H1 (cell line): ENCODE measurements around the gene CA14. TPM values are rescaled to one million over a fixed set of nuclear protein-coding genes. Genes with fewer than 3 reads are reported as not detected.

Experiments
- JUND ChIP-seq: IDR thresholded peaks from 2 replicates; pipeline ENCODE4 v1.6.1; 2011; ENCODE audit warnings: mild to moderate bottlenecking, improper control_type of control experiment, low read length
- POLR2A ChIP-seq, 2 experiments: IDR thresholded peaks; 1 replicate in 1 of 2; 2 replicates in 1 of 2; pipeline ENCODE4 v1.6.1; 2011; ENCODE audit warnings: low read depth in 2 of 2, low read length in 2 of 2, mild to moderate bottlenecking in 2 of 2; ENCODE audit errors: control extremely low read depth in 1 of 2
- POLR2AphosphoS5 ChIP-seq: IDR thresholded peaks from 2 replicates; pipeline ENCODE4 v1.6.1; 2011; ENCODE audit warnings: low read depth, low read length
- SP1 ChIP-seq: IDR thresholded peaks from 2 replicates; pipeline ENCODE4 v1.6.1; 2011; ENCODE audit warnings: low read depth, low read length
- TAF1 ChIP-seq: IDR thresholded peaks from 2 replicates; pipeline ENCODE4 v1.6.1; 2011; ENCODE audit warnings: mild to moderate bottlenecking, low read depth, low read length
- polyA plus RNA-seq, 7 experiments: library from polyadenylated mRNA; depleted of rRNA in 3 of 7; stranded (reverse) in 5 of 7; unstranded in 2 of 7; fragments of >200 nt in 5 of 7; fragments of 200-250 nt in 2 of 7; gene quantifications; 1 replicate in 5 of 7; 2 replicates in 1 of 7; 4 replicates in 1 of 7; pipeline versions ENCODE4 v1.2.1 to v1.2.3, GENCODE V29; 2011 to 2013; ENCODE audit warnings: missing spikeins in 2 of 7, mixed read lengths in 2 of 7
- total RNA-seq: library from RNA; stranded (reverse); fragmentation: NEBNext Ultra II Directional; extraction: Animal tissue kit (Norgen Biotek cat#: 25700); gene quantifications from 2 replicates; pipeline ENCODE4 v1.2.1, GENCODE V29; 2021
- TF ChIP-seq, protein P1 (sequence below), 3 experiments: IDR thresholded peaks; 1 replicate in 2 of 3; 2 replicates in 1 of 3; pipeline versions ENCODE4 v1.5.1 to v1.6.1; 2011; ENCODE audit warnings: low read length in 3 of 3, mild to moderate bottlenecking in 3 of 3, inconsistent platforms in 2 of 3, low read depth in 1 of 3, moderate library complexity in 1 of 3; ENCODE audit not compliant: insufficient read depth in 1 of 3; ENCODE audit errors: control extremely low read depth in 1 of 3
- TF ChIP-seq, protein P2 (sequence below): fragments of 300-600 bp; sonication (generic); IDR thresholded peaks from 2 replicates; pipeline ENCODE4 v1.7.1; 2012; ENCODE audit warnings: low read length, moderate library complexity, mild to moderate bottlenecking, inconsistent platforms; ENCODE audit not compliant: insufficient replicate concordance

Gene CA14
- total and polyA plus RNA-seq, 2 of the 8 experiments (the other 6 are each of a cell fraction or from before 2014, with no cell fraction given): 52.3 to 105 TPM

DNA sequence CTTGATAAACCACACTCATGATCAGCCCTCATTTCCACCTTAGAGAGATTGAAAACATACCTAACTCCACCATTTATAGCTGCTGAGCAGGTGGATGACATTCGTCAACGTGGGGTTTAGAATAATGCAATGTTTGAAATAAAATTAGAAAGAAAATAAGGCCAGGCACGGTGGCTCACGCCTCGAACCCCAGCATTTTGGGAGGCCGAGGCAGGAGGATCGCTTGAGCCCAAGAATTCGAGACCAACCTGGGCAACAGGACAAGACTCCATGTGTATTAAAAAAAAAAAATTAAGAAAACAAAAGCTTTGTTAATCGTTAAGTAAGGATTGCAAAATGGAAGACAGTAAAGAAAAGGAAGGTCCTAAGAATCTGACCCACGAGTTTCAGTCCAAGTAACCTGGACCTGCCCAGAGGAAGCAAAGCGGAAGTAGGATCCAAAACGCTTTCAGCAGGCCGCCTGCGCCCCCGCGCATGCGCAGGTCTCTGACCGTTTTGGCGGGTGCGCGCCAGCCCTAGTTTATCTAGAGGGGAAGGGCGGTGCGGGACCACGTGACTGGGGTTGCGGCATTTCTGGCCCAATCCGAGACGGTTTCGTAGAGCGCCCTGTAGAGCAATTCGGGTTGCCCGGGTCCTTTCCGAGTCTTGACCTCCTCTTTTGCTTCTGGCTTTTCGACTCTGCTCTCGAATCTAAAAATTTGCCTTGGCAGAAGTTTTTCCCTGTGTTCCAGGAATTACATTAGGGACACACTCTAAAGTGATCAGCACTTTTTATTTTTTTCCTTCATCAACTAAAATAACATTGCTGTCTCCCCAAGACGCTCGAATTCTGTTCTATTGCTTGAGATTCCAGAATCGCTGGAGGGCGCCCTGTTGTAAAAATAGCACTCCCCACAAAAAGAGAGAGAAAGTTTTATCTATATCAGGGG, 44.1 kb upstream of the CA14 start (continued):
- TF ChIP-seq SP1 (no peak), POLR2A (IDR thresholded peaks at IDR 0.05; ENCODE audit: control extremely low read depth in 1 of 2, low read depth in 2 of 2, low read length in 2 of 2) (peak in 1 of 2 experiments; percentile 77; a peak in 2 of 3 replicates), JUND (no peak), TAF1 (peak; percentile 72; the same call in 1 of the 2 replicates), POLR2AphosphoS5 (no peak)
- TF ChIP-seq, protein P1, sequence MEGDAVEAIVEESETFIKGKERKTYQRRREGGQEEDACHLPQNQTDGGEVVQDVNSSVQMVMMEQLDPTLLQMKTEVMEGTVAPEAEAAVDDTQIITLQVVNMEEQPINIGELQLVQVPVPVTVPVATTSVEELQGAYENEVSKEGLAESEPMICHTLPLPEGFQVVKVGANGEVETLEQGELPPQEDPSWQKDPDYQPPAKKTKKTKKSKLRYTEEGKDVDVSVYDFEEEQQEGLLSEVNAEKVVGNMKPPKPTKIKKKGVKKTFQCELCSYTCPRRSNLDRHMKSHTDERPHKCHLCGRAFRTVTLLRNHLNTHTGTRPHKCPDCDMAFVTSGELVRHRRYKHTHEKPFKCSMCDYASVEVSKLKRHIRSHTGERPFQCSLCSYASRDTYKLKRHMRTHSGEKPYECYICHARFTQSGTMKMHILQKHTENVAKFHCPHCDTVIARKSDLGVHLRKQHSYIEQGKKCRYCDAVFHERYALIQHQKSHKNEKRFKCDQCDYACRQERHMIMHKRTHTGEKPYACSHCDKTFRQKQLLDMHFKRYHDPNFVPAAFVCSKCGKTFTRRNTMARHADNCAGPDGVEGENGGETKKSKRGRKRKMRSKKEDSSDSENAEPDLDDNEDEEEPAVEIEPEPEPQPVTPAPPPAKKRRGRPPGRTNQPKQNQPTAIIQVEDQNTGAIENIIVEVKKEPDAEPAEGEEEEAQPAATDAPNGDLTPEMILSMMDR (IDR thresholded peaks at IDR 0.05; ENCODE audit: control extremely low read depth in 1 of 3, insufficient read depth in 1 of 3, low read depth in 1 of 3, low read length in 3 of 3): peak in 2 of 3 experiments; percentile 25 to 38; a peak in 2 of 4 replicates
- TF ChIP-seq, protein P2, sequence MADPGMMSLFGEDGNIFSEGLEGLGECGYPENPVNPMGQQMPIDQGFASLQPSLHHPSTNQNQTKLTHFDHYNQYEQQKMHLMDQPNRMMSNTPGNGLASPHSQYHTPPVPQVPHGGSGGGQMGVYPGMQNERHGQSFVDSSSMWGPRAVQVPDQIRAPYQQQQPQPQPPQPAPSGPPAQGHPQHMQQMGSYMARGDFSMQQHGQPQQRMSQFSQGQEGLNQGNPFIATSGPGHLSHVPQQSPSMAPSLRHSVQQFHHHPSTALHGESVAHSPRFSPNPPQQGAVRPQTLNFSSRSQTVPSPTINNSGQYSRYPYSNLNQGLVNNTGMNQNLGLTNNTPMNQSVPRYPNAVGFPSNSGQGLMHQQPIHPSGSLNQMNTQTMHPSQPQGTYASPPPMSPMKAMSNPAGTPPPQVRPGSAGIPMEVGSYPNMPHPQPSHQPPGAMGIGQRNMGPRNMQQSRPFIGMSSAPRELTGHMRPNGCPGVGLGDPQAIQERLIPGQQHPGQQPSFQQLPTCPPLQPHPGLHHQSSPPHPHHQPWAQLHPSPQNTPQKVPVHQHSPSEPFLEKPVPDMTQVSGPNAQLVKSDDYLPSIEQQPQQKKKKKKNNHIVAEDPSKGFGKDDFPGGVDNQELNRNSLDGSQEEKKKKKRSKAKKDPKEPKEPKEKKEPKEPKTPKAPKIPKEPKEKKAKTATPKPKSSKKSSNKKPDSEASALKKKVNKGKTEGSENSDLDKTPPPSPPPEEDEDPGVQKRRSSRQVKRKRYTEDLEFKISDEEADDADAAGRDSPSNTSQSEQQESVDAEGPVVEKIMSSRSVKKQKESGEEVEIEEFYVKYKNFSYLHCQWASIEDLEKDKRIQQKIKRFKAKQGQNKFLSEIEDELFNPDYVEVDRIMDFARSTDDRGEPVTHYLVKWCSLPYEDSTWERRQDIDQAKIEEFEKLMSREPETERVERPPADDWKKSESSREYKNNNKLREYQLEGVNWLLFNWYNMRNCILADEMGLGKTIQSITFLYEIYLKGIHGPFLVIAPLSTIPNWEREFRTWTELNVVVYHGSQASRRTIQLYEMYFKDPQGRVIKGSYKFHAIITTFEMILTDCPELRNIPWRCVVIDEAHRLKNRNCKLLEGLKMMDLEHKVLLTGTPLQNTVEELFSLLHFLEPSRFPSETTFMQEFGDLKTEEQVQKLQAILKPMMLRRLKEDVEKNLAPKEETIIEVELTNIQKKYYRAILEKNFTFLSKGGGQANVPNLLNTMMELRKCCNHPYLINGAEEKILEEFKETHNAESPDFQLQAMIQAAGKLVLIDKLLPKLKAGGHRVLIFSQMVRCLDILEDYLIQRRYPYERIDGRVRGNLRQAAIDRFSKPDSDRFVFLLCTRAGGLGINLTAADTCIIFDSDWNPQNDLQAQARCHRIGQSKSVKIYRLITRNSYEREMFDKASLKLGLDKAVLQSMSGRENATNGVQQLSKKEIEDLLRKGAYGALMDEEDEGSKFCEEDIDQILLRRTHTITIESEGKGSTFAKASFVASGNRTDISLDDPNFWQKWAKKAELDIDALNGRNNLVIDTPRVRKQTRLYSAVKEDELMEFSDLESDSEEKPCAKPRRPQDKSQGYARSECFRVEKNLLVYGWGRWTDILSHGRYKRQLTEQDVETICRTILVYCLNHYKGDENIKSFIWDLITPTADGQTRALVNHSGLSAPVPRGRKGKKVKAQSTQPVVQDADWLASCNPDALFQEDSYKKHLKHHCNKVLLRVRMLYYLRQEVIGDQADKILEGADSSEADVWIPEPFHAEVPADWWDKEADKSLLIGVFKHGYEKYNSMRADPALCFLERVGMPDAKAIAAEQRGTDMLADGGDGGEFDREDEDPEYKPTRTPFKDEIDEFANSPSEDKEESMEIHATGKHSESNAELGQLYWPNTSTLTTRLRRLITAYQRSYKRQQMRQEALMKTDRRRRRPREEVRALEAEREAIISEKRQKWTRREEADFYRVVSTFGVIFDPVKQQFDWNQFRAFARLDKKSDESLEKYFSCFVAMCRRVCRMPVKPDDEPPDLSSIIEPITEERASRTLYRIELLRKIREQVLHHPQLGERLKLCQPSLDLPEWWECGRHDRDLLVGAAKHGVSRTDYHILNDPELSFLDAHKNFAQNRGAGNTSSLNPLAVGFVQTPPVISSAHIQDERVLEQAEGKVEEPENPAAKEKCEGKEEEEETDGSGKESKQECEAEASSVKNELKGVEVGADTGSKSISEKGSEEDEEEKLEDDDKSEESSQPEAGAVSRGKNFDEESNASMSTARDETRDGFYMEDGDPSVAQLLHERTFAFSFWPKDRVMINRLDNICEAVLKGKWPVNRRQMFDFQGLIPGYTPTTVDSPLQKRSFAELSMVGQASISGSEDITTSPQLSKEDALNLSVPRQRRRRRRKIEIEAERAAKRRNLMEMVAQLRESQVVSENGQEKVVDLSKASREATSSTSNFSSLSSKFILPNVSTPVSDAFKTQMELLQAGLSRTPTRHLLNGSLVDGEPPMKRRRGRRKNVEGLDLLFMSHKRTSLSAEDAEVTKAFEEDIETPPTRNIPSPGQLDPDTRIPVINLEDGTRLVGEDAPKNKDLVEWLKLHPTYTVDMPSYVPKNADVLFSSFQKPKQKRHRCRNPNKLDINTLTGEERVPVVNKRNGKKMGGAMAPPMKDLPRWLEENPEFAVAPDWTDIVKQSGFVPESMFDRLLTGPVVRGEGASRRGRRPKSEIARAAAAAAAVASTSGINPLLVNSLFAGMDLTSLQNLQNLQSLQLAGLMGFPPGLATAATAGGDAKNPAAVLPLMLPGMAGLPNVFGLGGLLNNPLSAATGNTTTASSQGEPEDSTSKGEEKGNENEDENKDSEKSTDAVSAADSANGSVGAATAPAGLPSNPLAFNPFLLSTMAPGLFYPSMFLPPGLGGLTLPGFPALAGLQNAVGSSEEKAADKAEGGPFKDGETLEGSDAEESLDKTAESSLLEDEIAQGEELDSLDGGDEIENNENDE: no peak
